OCI-LY7 (cell line): Measurements from ENCODE around the gene RBP3.

ENCODE experiments used
- CTCF ChIP-seq: fragments of 200-600 bp; sonication (generic); conservative IDR thresholded peaks from 2 replicates; pipeline ENCODE4 v1.5.1; 2014; ENCODE audit warnings: mild to moderate bottlenecking, antibody characterized with exemption, low read length, moderate library complexity, mixed read lengths
- EZH2phosphoT487 ChIP-seq: fragments of 200-600 bp; sonication (generic); IDR thresholded peaks from 2 replicates; pipeline ENCODE4 v1.6.1; 2018; ENCODE audit warnings: low read depth, borderline replicate concordance, mild to moderate bottlenecking, mixed run types, antibody characterized with exemption, low read length, moderate library complexity, mixed read lengths

DNA sequence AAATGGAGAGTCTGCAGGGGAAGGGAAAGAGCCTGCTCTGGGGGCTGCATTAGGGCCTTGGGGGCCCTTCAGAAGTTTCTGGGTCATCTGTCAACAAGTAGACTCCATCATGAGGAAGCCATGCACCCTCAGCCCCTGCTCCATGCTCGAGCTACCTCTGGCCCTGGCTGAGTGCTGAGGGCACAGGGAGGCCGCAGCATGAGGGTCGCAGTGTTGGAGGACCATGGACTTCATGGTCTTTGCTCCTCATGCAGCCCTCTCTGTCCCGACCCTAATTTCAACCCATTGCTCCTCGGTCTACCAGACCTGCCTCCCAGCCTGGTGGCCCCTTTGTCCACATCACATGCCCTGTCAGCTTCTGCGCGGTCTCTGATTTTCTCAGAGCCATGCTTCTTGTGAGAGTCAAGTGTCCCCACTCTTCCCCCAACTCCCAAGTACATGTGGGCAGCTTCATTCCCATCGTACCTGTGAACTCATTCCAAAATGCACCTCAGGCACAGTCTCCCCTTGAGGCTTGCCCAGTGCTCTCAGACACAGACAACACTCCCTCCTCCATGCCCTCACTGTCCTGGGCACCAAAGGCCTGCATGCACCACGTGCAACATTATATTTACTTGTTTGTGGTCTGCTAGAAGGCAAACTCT lies 21.2 kb downstream of the RBP3 start:
- TF ChIP-seq CTCF (no peak), EZH2phosphoT487 (no peak)
